Measurements from ENCODE around the gene SSH2. TPM values are rescaled to one million over a fixed set of nuclear protein-coding genes. Genes with fewer than 3 reads are reported as not detected.

Gene SSH2
- total and polyA plus RNA-seq, 2 of the 13 experiments (the other 11 are each of a cell fraction or from before 2014, with no cell fraction given): 6.0 to 6.4 TPM

GRCh38 chr17:29613856-29614255 is 316.2 kb downstream of the SSH2 start (continued):
- TF ChIP-seq ZNF841 (CRISPR knock-in tag; IDR thresholded peaks at IDR 0.05; ENCODE audit: borderline replicate concordance) (no peak), CBX2 (IDR thresholded peaks at IDR 0.05; ENCODE audit: low read depth, low read length) (no peak), CBX2 (CRISPR knock-in tag; IDR thresholded peaks at IDR 0.05; ENCODE audit: low read depth) (no peak), HMG20B (CRISPR knock-in tag; conservative IDR thresholded peaks at IDR 0.05) (no peak)

GRCh38 chr17:29613352-29613837 is 316.6 kb downstream of the SSH2 start:
- H3K79me2 ChIP-seq (ENCODE audit: insufficient read depth, low read length): no peaks in the 10 kb centered on the region
- BruUV-seq (replicated peaks): no TSS peak
- POLR2A ChIA-PET: interaction anchor here (0.7 to 1.1 kb wide), 4 partner anchors 21 to 46 kb away, joined by 3 to 4 read pairs (median 3); no protein-coding TSS in a partner anchor
- intact Hi-C loops (cut with micrococcal nuclease; ENCODE audit: unreplicated experiment) (no loop called here), in situ Hi-C loops (cut with HindIII; ENCODE audit: extremely low pct_ligation_motif_present, low pct_unique_long_range_greater_than_20kb) (no loop called here)
- FAIRE-seq (no peak), DNase-seq (ENCODE audit: low spot score) (peak; percentile 77), ATAC-seq (peak; percentile 63)
- peak overlapping the region; percentile 25 to 75 (median 43); a peak in 5 of 6 replicates for H3K4me3 ChIP-seq (replicated peaks in 1 of 3; ENCODE audit: insufficient read depth in 1 of 3, low read depth in 2 of 3, low read length in 3 of 3)
- no peaks in the 10 kb centered on the region for H4K20me1 ChIP-seq (ENCODE audit: insufficient read depth, low read length)
- no peaks in the 10 kb centered on the region for H3K9me3 ChIP-seq (ENCODE audit: low read length)
- no peaks in the 10 kb centered on the region for H3K36me3 ChIP-seq (replicated peaks in 1 of 2; ENCODE audit: control insufficient read depth in 1 of 2, insufficient read depth in 2 of 2, low read length in 2 of 2)
- H3K9ac ChIP-seq (ENCODE audit: insufficient read depth, low read depth, low read length): no peak overlapping the region
- WGBS (ENCODE audit: low lambda C conversion rate): no CpG with 5 or more reads among the region's 50 CpGs
- H3K4me1 ChIP-seq (ENCODE audit: insufficient read depth, low read length): peaks cover 55% of the 10 kb centered on the region
- CTCF ChIA-PET (ENCODE audit: low intra/inter-chr PET ratio, low total read pairs): interaction anchor here (2.3 kb wide), 1 partner anchor 34 kb away, joined by 13 read pairs; no protein-coding TSS in a partner anchor
- no peak overlapping the region for H2AFZ ChIP-seq (ENCODE audit: low read length)
- H3K4me2 ChIP-seq (ENCODE audit: low read depth, low read length): peak overlapping the region; percentile 97
- H3K27me3 ChIP-seq (ENCODE audit: control insufficient read depth in 1 of 2, insufficient read depth in 2 of 2, low read length in 2 of 2): peaks cover 2 to 44% of the 10 kb centered on the region in 2 experiments; a peak in 4 of 5 replicates
- H3K27ac ChIP-seq (ENCODE audit: extremely low read length, insufficient read depth, low read length): no peak overlapping the region
- TF ChIP-seq AGO1 (IDR thresholded peaks at IDR 0.05; ENCODE audit: low read depth, low read length, poor library complexity, severe bottlenecking): peak; percentile 48
- no peak; the same call in 1 of the 2 replicates for TF ChIP-seq ZNF614 (CRISPR knock-in tag; IDR thresholded peaks at IDR 0.05; ENCODE audit: borderline replicate concordance)
- TF ChIP-seq E2F5 (CRISPR knock-in tag; conservative IDR thresholded peaks at IDR 0.05): peak; percentile 46; the same call in 1 of the 2 replicates
- TF ChIP-seq ZNF558 (CRISPR knock-in tag; IDR thresholded peaks at IDR 0.05; ENCODE audit: borderline replicate concordance): no peak
- no peak for TF ChIP-seq RNF219 (CRISPR knock-in tag; IDR thresholded peaks at IDR 0.05)
- no peak for TF ChIP-seq STAT6 (CRISPR knock-in tag; IDR thresholded peaks at IDR 0.05; ENCODE audit: borderline replicate concordance)
- no peak for TF ChIP-seq ZXDC (CRISPR knock-in tag; IDR thresholded peaks at IDR 0.05)
- no peak for TF ChIP-seq MBNL3 (CRISPR knock-in tag; conservative IDR thresholded peaks at IDR 0.05)

All from HepG2 (cell line).